ENCODE results near the gene FRAT1.

FRAT1 gene

DNA sequence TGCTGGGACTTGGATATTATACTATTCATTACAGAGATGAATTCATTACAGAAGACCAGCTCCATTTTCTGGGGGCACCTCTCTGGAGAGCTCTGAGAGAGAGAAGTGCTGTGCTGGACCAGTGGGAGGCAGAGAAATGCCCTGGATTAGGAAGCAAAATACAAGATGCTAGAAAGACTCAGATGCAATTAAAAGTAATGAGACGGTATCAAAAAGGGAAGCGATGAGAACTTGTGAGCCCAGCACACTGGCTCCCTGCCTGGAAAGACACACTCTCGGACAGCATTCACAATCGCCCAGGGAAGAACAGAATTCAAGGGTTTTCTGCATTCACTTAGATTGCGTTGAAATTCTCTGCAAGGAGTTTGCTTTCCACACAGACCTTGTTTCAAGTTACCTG, 19.0 kb downstream of the FRAT1 start (continued):
- TF ChIP-seq ZEB2 (tag by site-specific recombination; IDR thresholded peaks at IDR 0.05) (no peak), ZFP69B (tag by site-specific recombination; IDR thresholded peaks at IDR 0.05) (no peak), ZNF211 (tag by site-specific recombination; IDR thresholded peaks at IDR 0.05; ENCODE audit: low read depth) (no peak), ZNF548 (tag by site-specific recombination; IDR thresholded peaks at IDR 0.05) (no peak), ZNF626 (tag by site-specific recombination; IDR thresholded peaks at IDR 0.05) (no peak)
- TF ChIP-seq, protein P1, sequence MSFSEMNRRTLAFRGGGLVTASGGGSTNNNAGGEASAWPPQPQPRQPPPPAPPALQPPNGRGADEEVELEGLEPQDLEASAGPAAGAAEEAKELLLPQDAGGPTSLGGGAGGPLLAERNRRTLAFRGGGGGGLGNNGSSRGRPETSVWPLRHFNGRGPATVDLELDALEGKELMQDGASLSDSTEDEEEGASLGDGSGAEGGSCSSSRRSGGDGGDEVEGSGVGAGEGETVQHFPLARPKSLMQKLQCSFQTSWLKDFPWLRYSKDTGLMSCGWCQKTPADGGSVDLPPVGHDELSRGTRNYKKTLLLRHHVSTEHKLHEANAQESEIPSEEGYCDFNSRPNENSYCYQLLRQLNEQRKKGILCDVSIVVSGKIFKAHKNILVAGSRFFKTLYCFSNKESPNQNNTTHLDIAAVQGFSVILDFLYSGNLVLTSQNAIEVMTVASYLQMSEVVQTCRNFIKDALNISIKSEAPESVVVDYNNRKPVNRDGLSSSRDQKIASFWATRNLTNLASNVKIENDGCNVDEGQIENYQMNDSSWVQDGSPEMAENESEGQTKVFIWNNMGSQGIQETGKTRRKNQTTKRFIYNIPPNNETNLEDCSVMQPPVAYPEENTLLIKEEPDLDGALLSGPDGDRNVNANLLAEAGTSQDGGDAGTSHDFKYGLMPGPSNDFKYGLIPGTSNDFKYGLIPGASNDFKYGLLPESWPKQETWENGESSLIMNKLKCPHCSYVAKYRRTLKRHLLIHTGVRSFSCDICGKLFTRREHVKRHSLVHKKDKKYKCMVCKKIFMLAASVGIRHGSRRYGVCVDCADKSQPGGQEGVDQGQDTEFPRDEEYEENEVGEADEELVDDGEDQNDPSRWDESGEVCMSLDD (tag by site-specific recombination; IDR thresholded peaks at IDR 0.05) = no peak
- TF ChIP-seq, protein P2, sequence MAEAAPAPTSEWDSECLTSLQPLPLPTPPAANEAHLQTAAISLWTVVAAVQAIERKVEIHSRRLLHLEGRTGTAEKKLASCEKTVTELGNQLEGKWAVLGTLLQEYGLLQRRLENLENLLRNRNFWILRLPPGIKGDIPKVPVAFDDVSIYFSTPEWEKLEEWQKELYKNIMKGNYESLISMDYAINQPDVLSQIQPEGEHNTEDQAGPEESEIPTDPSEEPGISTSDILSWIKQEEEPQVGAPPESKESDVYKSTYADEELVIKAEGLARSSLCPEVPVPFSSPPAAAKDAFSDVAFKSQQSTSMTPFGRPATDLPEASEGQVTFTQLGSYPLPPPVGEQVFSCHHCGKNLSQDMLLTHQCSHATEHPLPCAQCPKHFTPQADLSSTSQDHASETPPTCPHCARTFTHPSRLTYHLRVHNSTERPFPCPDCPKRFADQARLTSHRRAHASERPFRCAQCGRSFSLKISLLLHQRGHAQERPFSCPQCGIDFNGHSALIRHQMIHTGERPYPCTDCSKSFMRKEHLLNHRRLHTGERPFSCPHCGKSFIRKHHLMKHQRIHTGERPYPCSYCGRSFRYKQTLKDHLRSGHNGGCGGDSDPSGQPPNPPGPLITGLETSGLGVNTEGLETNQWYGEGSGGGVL (tag by site-specific recombination; IDR thresholded peaks at IDR 0.05) = no peak
- TF ChIP-seq, protein P3, sequence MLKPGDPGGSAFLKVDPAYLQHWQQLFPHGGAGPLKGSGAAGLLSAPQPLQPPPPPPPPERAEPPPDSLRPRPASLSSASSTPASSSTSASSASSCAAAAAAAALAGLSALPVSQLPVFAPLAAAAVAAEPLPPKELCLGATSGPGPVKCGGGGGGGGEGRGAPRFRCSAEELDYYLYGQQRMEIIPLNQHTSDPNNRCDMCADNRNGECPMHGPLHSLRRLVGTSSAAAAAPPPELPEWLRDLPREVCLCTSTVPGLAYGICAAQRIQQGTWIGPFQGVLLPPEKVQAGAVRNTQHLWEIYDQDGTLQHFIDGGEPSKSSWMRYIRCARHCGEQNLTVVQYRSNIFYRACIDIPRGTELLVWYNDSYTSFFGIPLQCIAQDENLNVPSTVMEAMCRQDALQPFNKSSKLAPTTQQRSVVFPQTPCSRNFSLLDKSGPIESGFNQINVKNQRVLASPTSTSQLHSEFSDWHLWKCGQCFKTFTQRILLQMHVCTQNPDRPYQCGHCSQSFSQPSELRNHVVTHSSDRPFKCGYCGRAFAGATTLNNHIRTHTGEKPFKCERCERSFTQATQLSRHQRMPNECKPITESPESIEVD (tag by site-specific recombination; IDR thresholded peaks at IDR 0.05) = no peak

DNA sequence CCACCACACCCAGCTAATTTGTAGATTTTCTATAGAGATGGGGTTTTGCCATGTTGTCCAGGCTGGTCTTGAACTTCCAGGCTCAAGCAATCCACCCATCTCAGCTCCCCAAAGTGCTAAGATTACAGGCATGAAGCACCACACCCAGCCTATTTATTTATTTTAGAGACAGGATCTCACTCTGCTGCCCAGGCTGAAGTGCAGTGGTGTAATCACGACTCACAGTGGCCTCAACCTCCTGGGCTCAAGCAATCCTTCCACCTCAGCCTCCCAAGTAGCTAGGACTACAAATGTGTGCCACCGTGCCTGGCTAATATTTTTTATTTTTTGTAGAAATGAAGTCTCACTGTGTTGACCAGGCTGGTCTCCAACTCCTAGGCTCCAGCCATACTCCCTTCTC, 22.3 kb downstream of the FRAT1 start:
- Histone ChIP-seq H3K4me3 (ENCODE audit: low read depth, low read length) (no peak overlapping the region), H3K4me1 (ENCODE audit: control insufficient read depth, insufficient read depth, low read length) (peaks cover 11% of the 10 kb centered on the region), H3K36me3 (ENCODE audit: control insufficient read depth in 2 of 2, insufficient read depth in 1 of 2, low read length in 2 of 2) (no peaks in the 10 kb centered on the region), H3K9me3 (ENCODE audit: control insufficient read depth, insufficient read depth, low read depth, low read length) (no peaks in the 10 kb centered on the region), H3K27ac (ENCODE audit: extremely low read depth, low read depth, low read length) (no peak overlapping the region)
- ChIA-PET POLR2A (interaction anchor here (1.9 kb wide), 1 partner anchor 13 kb away, joined by 9 read pairs; no protein-coding TSS in a partner anchor), CTCF (interaction anchor here (0.7 to 1.2 kb wide), 3 partner anchors 59 to 131 kb away, joined by 3 to 8 read pairs (median 5); no protein-coding TSS in a partner anchor)
- TF ChIP-seq ZNF560 (tag by site-specific recombination; IDR thresholded peaks at IDR 0.05; ENCODE audit: borderline replicate concordance) (no peak), ZNF600 (tag by site-specific recombination; IDR thresholded peaks at IDR 0.05) (no peak), ZNF274 (IDR thresholded peaks at IDR 0.05; ENCODE audit: low read length) (no peak), ZNF274 (tag by site-specific recombination; IDR thresholded peaks at IDR 0.05; ENCODE audit: borderline replicate concordance) (no peak), KLF1 (tag by site-specific recombination; IDR thresholded peaks at IDR 0.05) (peak; percentile 73), ZNF416 (tag by site-specific recombination; IDR thresholded peaks at IDR 0.05) (no peak), ZNF621 (tag by site-specific recombination; IDR thresholded peaks at IDR 0.05) (no peak), GFI1B (tag by site-specific recombination; IDR thresholded peaks at IDR 0.05) (no peak), ZNF121 (tag by site-specific recombination; IDR thresholded peaks at IDR 0.05) (peak; percentile 85)
- TF ChIP-seq, protein P4, sequence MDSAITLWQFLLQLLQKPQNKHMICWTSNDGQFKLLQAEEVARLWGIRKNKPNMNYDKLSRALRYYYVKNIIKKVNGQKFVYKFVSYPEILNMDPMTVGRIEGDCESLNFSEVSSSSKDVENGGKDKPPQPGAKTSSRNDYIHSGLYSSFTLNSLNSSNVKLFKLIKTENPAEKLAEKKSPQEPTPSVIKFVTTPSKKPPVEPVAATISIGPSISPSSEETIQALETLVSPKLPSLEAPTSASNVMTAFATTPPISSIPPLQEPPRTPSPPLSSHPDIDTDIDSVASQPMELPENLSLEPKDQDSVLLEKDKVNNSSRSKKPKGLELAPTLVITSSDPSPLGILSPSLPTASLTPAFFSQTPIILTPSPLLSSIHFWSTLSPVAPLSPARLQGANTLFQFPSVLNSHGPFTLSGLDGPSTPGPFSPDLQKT (IDR thresholded peaks at IDR 0.05; ENCODE audit: borderline replicate concordance, low read depth, low read length) = no peak
- TF ChIP-seq, protein P5, sequence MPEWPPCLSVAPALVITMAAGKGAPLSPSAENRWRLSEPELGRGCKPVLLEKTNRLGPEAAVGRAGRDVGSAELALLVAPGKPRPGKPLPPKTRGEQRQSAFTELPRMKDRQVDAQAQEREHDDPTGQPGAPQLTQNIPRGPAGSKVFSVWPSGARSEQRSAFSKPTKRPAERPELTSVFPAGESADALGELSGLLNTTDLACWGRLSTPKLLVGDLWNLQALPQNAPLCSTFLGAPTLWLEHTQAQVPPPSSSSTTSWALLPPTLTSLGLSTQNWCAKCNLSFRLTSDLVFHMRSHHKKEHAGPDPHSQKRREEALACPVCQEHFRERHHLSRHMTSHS (tag by site-specific recombination; IDR thresholded peaks at IDR 0.05) = no peak
